ENCODE data around the gene NOL12.

Gene NOL12

DNA sequence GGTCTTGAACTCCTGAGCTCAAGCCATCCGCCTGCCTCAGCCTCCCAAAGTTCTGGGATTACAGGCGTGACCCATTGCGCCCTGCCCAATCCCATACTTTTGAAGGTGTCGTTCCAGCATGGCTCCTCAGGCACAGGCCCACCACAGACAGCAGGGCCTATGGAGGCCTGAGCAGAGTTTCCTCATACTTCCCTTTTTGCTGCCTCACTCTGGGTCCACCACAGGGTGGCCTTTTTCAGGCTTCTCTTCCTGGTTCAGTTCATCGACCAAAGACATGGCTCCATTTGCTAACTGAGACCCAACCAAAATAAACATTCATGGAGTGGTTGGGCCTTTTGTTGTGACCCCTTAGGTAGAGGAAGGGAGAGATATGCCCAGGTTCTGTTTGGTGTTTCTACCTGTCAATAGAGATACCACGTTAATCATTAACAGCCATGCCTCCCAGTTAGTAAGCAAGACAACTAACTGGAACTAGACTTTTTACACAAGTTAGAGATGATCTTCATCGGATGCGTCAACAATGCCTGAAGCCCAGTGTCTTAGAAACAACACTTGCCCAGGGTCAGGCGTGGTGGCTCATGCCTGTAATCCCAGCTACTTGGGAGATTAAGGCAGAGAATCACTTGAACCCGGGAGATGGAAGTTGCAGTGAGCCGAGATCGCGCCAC, 45.8 kb downstream of the NOL12 start:
- H3K9me3 ChIP-seq (ENCODE audit: control insufficient read depth, insufficient read depth, low read length): no peaks in the 10 kb centered on the region
- H3K36me3 ChIP-seq (ENCODE audit: control insufficient read depth, low read length): no peaks in the 10 kb centered on the region
- no peaks in the 10 kb centered on the region for H3F3A ChIP-seq (ENCODE audit: control insufficient read depth, insufficient read depth)
- no peak overlapping the region for H3K4me3 ChIP-seq (ENCODE audit: low read length)
- H3K4me2 ChIP-seq (ENCODE audit: low read length): no peak overlapping the region
- TF ChIP-seq EZH2phosphoT487 (IDR thresholded peaks at IDR 0.05; ENCODE audit: borderline replicate concordance, low read length): no peak
- TF ChIP-seq, protein P1, sequence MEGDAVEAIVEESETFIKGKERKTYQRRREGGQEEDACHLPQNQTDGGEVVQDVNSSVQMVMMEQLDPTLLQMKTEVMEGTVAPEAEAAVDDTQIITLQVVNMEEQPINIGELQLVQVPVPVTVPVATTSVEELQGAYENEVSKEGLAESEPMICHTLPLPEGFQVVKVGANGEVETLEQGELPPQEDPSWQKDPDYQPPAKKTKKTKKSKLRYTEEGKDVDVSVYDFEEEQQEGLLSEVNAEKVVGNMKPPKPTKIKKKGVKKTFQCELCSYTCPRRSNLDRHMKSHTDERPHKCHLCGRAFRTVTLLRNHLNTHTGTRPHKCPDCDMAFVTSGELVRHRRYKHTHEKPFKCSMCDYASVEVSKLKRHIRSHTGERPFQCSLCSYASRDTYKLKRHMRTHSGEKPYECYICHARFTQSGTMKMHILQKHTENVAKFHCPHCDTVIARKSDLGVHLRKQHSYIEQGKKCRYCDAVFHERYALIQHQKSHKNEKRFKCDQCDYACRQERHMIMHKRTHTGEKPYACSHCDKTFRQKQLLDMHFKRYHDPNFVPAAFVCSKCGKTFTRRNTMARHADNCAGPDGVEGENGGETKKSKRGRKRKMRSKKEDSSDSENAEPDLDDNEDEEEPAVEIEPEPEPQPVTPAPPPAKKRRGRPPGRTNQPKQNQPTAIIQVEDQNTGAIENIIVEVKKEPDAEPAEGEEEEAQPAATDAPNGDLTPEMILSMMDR (IDR thresholded peaks at IDR 0.05; ENCODE audit: low read depth, low read length, poor library complexity, severe bottlenecking): no peak
- H3K4me1 ChIP-seq (ENCODE audit: control insufficient read depth, low read length): 0 out of 2 replicates have a peak, but pooled peaks cover 3% of the 10 kb centered on the region
- no peaks in the 10 kb centered on the region for H4K20me1 ChIP-seq (ENCODE audit: control insufficient read depth, insufficient read depth, low read depth, low read length)
- no peaks in the 10 kb centered on the region for H3K9me2 ChIP-seq (replicated peaks; ENCODE audit: control insufficient read depth, low read length)
- no peak overlapping the region for H3K27ac ChIP-seq (ENCODE audit: low read depth, low read length)
- no peaks in the 10 kb centered on the region for H3K79me2 ChIP-seq (ENCODE audit: control insufficient read depth, low read length)
- peaks cover 3% of the 10 kb centered on the region; the same call in 1 of the 2 replicates for H3K27me3 ChIP-seq (ENCODE audit: control insufficient read depth, low read length)

DNA sequence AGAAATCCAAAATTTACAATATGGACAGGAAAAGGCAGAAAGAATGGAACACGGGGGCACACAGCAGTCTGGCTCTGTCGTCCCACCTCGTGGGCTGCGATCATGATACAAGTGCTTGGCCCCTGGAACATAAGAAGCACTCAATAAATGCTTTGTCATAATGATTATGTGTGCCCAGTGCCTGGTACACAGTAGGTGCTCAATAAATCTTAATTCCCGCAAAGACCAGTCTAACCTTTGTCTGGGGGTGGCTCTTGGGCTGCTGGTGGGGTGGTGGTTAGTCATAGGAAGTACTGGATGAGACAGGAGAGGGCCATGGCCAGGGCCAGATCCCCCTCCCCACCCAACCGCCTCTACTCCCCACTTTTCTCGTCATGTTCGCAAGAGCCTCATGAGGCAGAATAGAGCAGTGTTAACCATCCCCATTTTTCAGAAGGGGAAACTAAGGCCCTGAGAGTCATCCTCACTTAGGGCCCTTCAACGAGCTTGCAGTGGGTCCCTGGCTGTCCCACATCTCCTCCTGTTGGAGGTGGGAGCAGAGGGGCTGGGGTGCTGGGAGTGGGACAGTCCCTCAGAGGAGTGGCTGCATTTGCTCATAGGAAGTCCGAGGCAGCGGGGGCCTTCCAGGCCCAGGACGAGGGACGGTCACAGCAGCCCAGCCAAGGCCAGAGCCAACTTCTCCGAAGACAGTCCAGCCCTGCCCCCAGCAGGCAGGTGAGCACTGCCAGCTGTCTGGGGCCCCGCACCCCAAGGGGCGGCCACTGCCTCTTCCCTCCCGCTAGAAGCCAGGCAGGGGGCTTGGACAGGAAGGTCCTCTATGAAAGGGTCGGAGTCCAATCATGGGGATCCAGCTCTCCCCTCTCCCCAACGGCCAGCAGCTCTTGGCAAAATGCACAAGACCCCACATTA, 46.8 kb downstream of the NOL12 start:
- TF ChIP-seq, protein P1 (IDR thresholded peaks at IDR 0.05; ENCODE audit: low read depth, low read length, poor library complexity, severe bottlenecking): no peak
- TF ChIP-seq EZH2phosphoT487 (IDR thresholded peaks at IDR 0.05; ENCODE audit: borderline replicate concordance, low read length): no peak
- Histone ChIP-seq H3K36me3 (ENCODE audit: control insufficient read depth, low read length) (no peaks in the 10 kb centered on the region), H3K9me3 (ENCODE audit: control insufficient read depth, insufficient read depth, low read length) (no peaks in the 10 kb centered on the region), H3K27me3 (ENCODE audit: control insufficient read depth, low read length) (peaks cover 3% of the 10 kb centered on the region; the same call in 1 of the 2 replicates), H3K4me2 (ENCODE audit: low read length) (no peak overlapping the region), H3K27ac (ENCODE audit: low read depth, low read length) (no peak overlapping the region), H3F3A (ENCODE audit: control insufficient read depth, insufficient read depth) (no peaks in the 10 kb centered on the region), H4K20me1 (ENCODE audit: control insufficient read depth, insufficient read depth, low read depth, low read length) (no peaks in the 10 kb centered on the region), H3K4me1 (ENCODE audit: control insufficient read depth, low read length) (0 out of 2 replicates have a peak, but pooled peaks cover 3% of the 10 kb centered on the region), H3K9me2 (replicated peaks; ENCODE audit: control insufficient read depth, low read length) (no peaks in the 10 kb centered on the region), H3K79me2 (ENCODE audit: control insufficient read depth, low read length) (no peaks in the 10 kb centered on the region), H3K4me3 (ENCODE audit: low read length) (no peak overlapping the region)

GRCh38 chr22:37733625-37734401, 47.7 kb downstream of the NOL12 start:
- no peaks in the 10 kb centered on the region for H3F3A ChIP-seq (ENCODE audit: control insufficient read depth, insufficient read depth)
- H3K27ac ChIP-seq (ENCODE audit: low read depth, low read length): no peak overlapping the region
- no peaks in the 10 kb centered on the region for H4K20me1 ChIP-seq (ENCODE audit: control insufficient read depth, insufficient read depth, low read depth, low read length)
- H3K27me3 ChIP-seq (ENCODE audit: control insufficient read depth, low read length): peaks cover 3% of the 10 kb centered on the region; the same call in 1 of the 2 replicates
- no peaks in the 10 kb centered on the region for H3K36me3 ChIP-seq (ENCODE audit: control insufficient read depth, low read length)
- H3K9me2 ChIP-seq (replicated peaks; ENCODE audit: control insufficient read depth, low read length): no peaks in the 10 kb centered on the region
- H3K79me2 ChIP-seq (ENCODE audit: control insufficient read depth, low read length): no peaks in the 10 kb centered on the region
- TF ChIP-seq, protein P1 (IDR thresholded peaks at IDR 0.05; ENCODE audit: low read depth, low read length, poor library complexity, severe bottlenecking): no peak
- no peak for TF ChIP-seq EZH2phosphoT487 (IDR thresholded peaks at IDR 0.05; ENCODE audit: borderline replicate concordance, low read length)
- no peak overlapping the region for H3K4me2 ChIP-seq (ENCODE audit: low read length)
- no peaks in the 10 kb centered on the region for H3K9me3 ChIP-seq (ENCODE audit: control insufficient read depth, insufficient read depth, low read length)
- H3K4me1 ChIP-seq (ENCODE audit: control insufficient read depth, low read length): 0 out of 2 replicates have a peak, but pooled peaks cover 3% of the 10 kb centered on the region
- H3K4me3 ChIP-seq (ENCODE audit: low read length): no peak overlapping the region
